ENCODE measurements around the gene CDK18.

Gene CDK18

DNA sequence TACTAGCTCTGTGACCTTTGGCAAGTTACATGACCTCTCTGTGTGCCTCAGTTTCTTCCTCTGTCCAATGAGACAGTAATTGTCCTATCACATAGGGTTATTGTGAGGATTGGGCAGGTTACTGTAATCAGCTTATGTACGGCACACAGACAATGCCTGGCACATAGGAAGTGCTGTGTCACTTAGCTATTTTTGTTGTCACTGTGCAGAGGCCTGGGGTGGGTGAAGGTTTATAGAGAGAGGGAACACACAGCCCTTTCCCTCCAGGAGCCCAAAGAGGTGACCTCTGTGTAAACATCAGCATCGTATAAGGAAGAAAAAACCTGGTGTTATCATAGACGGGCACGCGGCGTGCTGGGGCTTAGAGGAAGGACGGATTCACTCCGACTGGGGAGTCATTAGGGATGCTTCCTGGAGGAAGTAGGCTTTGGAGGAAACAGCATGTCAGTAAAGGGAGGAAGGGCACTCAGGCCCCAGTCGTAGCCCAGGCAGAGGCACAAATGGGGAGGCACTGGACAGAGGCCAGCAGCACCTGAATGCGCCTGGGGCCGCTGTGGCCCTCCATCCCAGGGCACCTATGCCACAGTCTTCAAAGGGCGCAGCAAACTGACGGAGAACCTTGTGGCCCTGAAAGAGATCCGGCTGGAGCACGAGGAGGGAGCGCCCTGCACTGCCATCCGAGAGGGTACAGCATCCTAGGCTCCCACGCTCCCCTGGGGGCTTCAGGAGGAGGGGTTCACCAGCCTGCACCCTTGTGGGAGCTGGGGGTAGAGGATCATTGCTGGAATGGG is 21.2 kb downstream of the CDK18 start:
- DNase-seq: no peak

DNA sequence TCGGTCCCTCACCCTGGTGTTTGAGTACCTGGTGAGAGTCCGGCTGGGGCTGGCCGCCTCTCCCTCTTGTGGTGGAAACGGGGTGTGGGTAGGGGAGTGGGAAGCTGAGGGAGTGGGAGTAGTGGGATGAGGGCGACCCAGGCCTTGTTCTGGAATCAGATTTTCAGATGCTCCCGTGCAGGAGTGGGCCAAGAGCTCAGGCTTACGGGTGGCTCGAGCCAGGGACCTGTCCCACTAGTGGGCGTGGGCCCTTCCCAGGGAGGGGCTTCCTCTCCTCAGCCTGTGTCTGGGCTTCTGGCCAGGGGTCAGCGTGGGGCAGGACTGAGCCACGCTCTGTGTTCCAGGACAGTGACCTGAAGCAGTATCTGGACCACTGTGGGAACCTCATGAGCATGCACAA is 22.0 kb downstream of the CDK18 start:
- no peak for DNase-seq

DNA sequence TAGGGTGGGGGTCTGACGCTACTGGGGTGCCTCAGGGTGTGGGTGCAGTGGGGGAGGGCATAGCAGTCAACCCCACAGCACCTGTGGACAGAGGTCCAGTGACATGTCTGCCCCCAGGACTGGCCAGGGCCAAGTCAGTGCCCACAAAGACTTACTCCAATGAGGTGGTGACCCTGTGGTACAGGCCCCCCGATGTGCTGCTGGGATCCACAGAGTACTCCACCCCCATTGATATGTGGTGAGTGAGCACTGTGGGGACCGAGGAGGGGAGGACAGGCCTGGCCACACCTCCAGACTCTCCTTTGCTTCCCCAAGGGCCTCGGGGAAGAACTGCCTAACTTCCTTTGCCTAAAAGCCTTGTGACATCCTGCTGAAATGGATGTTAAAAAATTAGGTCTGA is 23.5 kb downstream of the CDK18 start:
- DNase-seq: no peak

DNA sequence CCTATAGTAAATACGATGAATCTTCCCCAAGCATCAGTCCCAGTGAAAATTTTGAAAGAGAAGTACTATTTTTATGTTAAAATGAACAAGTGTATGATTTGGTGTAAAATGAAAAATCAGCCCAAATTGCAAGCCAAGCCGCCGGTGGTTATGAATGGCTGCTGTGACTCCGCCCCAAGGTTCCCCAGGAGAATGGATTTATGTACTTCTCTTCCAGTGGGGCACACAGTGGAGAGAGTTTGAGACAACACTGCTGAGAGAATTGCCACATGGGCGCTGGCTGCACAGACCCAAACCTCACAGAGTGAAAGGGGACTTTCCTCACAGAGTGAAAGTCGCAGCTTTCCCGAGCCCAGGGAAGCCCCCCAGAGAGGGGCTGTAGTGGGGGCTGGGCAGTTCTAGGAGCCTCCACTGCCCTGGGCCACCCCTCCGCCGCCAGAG is 24.0 kb downstream of the CDK18 start:
- no peak for DNase-seq

DNA sequence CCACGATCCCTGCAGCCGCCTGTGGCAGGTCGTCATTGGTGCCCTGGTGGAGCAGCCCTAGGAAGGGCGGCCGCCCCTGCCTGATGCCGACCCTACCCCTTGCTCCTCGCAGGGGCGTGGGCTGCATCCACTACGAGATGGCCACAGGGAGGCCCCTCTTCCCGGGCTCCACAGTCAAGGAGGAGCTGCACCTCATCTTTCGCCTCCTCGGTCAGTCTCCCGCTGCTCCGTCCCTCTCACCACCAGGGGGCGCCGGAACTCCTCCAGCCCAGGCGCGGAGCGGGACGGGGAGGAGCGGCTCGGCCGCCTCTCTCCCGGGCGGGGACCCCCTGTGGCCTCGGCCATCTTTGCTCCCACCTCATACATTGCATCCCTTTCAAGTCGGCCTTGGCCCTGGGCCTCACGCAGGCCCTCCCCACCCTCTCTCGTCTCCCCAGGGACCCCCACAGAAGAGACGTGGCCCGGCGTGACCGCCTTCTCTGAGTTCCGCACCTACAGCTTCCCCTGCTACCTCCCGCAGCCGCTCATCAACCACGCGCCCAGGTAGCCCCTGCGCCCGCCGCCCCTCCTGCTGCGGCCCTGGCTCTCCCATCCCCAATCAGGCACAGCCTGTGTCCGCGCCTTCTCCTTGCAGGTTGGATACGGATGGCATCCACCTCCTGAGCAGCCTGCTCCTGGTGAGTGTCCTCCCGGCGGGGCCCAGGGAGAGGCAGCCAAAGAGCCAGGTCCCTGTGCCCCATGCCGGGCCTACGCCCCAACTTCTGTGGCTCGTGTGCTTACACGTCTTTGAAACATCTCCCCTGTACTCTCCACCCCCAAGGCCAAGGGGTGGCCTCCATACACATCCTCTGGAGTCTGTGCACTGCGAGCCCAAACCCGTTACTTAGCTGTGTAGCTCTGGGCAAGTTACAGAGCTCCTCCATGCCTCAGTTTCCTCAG is 24.7 kb downstream of the CDK18 start:
- no peak for DNase-seq

DNA sequence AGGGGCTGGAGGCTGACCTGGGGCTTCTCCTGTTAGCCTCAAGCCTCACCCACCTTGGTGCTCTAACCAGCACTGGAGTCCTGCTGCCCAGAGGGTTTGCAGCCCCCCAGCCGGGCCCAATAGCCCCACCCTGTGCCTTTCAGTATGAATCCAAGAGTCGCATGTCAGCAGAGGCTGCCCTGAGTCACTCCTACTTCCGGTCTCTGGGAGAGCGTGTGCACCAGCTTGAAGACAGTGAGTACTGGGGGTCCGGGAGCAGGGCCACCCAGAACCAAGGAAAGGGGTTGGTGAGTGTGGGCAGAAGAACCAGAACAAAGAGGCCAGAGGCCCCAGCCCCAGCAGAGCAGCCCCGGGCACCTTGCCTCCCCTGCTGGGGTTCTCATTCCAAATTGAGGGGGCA is 25.6 kb downstream of the CDK18 start:
- no peak for DNase-seq

DNA sequence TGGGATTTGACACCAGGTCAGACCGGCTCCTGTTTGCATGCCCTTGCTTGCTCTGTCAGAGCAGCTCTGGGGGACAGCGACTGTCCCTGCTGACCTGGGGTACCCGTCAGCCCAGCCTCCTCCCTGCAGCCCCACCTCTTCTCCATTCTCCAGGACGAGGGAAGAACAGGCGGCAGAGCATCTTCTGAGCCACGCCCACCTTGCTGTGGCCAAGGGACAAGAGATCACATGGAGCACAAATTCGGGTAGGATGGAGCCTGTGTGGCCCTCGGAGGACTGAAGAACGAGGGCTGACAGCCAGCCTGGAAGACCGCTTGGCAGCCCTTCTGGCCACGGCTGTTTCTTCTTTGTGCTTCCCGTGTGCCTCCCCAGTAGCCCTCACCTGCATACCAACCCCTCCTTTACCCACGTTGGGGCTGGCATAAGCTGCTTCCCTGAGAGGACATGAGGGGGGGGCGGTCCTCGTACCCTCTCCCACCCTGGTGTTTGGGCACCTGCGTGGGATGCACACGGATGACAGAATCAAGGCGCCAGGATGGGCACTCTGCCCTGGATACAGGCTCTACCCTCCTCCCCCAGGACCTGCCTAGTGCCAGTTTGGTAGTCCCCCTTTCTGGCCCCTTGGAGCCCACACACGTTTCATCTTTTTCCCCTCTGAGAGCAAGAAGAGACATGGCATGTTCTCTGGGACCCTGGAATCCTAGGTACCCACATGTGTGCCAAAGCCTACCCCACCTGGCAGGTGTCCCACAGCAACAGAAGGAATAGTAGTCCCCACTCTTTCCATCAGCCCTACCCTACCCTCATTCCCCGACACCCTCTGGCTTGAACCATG is 26.9 kb downstream of the CDK18 start:
- DNase-seq: no peak

DNA sequence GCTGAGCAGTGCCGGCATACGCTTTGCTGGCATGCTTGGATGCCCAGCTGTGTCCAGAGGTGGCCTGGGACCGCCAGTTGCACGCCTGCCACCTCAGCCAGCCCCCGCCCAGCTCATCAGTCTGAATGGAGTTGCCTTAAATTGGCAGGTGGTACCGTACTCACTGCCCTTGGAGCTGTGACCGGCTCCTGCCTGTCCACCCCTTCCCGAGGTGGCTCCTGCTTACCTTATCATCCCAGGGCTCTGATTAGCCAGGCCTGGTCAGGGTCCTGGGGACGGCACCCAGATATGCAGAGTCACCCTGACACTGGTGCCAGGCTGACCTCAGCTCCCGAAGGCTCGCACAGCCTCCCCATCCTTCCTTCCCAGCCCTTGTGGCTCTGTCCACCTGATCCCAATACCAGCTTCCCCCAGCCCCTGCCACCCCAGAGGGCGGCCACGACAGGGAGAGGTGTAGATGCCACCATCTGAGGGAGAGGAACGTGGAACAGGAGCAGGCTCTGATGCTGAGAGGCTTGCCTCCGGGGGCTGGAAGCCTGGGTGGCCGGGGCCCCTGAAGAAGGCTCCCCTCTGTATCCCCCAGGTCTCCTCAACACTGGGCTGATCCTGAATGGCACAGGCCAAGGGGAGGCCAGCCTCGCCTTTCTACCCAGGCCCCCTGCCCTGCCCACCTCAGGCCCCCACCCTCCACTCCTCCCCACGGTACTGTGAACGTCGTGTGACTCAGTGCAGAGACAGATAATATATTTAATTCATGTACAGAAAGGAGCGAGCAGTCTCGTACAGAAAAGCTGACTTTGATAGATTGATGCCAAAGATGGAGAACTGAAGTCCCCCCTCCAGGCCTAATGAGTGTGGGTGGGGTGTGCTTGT is 27.8 kb downstream of the CDK18 start:
- no peak for DNase-seq

DNA sequence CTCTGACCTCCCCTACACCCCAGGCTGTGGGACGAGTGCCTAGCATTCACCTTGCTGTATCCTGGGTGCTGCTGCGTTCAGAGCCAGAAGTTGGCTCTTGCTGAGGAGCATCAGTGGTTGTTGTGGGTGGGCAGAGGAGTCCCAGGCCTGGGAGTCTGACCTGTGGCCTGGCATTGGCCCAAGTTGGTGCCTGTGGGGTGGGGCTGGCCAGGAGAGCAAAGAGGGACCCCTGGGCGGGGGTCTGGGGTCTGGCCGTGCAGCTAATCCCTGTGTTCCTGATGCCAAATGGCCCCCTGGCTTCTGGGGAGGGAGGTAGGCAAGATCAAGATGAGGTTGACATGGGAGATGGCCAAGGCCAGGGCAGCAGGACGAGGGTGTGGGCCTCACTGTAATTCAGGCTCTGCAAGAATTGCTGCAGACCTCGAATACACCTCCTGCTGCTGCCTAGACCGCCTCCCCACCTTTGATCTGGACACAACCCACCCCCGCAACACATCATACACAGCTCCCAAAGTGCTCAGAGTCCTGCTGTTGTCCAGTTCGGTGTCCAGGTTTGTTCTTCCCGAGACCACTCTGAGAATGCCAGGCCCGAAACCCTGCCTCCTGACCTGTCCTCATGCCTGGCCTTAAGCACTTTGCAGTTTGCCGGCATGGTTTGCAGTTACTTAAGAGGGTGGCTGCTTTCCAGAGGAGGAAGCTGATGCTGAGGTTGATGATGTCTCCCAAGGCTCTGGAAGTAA is 28.7 kb downstream of the CDK18 start:
- DNase-seq: no peak

DNA sequence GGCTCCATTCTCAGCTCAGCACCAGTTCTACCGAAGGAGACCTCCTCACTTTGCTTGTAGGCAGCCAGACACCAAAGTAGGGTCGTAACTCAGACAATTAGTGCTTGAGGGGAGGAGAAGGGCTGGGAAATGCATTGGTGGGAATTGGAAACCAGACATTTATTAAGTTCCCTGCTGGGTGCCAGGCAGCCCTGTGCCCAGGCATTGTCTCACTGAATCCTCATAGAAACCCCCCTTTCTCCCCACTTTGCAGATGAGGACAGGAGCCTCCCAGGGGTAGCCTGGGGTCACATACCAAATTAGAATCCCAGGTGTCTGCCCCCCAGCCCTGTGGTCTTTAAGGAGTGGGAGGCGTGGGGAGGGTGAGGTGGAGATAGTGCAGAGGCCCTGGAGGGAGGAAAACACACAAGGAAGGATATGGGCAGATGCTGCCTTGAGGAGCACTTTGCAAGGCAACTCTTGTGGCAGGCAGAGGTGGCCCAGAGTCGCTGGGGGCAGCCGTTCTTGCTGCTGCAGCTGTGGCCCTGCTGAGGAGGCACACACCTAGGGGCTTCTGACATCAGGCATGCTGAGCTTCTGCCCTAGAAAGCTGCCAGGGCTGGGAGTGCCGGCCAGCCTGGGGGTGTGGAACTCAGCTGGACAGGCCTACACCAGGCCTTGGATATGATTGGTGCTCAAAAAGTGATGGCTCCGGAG is 29.4 kb downstream of the CDK18 start:
- peak; percentile 57 for DNase-seq

DNA sequence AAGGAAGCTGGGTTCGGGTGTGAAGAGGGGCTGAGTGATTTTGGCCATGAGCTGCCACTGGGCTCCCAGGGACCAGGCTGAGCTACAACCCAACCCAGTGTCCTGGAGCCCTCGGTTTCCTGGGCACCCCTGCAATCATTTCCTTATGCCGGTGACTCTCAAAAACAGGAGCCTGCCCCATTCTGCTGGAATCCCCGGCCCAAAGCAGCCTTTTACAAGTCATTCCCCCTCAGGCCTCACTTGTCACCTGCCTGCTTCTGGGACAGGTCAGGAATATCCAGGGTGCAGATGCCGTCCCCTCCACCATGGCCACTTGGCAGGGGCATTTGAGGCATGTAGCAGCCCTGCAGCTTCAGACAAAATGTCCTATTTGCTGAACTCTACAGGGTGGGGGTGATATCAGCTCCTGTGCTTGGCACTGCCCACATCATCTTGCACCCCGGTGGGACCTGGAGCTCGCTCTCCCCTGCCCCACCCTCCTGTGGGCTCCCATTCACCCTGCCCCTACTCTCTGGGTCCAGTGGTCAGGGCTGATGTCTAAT is 30.0 kb downstream of the CDK18 start:
- DNase-seq: no peak

DNA sequence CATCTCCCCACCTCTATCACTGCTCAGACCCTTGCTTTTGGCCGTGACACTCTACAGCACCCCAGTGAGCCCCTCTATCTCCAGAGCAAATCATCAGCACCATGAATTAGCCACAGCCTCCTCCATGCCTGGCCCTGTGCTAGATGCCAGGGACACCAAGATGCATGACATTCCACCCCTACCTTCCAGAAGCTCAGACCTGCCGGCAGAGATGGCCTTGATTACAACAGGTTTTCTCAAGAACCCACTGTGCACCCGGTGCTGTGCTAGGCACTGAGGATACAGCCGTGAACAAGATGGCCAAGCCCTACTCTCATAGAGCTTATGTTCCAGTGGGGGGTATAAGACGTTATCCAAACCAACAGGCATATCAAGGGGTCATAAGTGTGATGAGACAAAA is 30.6 kb downstream of the CDK18 start:
- DNase-seq: no peak

DNA sequence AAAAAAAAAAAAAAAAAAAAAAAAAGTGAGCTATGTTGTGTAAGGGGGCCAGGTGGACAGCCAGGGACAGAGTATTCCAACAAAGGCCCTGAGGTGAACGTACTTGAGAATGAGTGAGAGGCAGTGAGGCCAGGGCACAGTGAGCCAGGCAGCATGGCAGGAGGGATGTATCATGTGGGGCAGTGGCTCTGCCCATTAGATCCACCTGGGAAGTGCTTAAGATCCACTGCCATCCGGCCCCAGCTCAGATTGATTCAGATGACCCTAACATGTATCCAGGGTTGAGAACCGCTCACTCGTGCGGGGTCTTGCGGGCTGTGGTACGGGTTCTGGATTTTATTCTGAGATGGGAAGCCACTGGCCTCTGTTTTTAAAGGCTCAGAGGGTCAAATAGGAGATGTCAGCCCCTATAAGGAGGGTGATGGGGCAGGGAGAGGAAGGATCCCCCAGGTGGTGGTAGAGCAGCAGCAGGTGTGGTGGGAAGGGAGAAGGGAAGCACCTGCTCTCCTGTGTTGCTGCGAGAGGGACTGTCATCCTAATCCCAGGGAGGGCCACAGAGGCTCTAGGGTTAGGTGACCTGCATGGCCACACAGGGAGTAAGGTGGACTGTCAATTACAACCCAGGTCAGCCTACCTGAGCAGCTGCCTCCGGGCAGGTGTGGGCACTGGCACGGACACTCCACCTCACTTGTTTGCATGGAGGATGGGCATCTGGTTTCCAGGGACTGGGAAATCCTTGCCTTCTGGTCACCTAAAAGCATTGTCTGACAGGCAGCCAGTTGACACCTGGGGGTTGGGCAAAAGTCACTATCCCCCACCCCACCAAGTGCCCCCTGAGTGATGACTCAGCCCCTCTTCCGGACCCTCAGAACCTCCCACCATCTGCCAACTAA is 31.6 kb downstream of the CDK18 start:
- DNase-seq: no peak

DNA sequence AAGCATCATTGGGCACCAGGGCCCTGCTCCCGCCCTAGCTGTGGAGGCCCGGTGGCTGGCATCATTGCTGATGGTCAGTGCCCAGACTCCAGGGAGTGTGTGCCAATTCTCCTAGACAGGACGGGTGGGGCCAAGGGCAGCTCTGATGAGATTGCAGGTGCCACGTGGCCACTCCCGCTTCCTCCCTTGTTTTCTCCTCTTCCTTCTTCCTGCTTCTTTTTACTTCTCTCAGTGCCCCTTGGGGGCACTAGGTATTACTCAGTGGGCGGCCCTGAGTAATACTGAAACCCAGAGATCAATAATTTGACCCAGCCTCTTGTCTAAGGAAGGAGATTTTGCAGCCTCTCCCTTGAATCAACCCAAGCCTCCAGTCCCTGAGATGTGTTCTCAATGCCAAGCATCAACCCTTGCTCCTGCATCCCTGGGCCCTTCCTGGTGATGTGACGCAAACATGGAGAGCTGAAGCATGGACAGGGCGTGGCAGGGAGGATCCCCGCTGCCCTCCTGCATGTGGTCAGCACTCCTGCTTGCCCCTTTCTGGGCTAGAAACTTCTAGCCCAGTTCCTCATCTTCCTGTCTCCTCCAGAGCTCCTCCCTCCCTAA is 32.4 kb downstream of the CDK18 start:
- no peak for DNase-seq

DNA sequence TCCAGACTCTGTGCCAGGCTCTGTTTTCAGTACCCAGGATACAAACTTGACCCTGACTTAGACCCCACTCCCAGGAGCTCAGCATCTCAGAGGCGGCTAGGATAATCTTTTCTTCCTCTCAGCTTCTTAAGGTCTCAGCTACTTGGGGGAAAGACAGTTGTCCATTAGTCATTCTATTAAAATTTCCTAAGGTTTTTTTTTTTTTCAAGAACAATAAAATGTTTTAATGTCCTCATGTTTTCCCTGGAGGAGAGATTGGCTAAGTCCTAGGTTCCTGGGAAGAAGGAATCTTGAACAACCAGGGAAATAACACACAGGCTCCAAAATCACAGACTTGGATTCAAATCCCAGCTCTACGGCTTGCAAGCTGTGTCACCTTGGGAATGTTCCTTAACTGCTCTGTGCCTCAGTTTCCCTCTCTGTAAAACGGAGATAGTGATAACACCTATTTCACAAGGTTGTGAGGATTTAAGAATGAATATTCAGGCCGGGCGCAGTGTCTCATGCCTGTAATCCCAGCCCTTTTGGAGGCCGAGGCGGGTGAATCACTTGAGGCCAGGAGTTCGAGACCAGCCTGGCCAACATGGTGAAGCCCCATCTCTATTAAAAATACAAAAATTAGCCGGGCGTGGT is 33.0 kb downstream of the CDK18 start:
- DNase-seq: no peak

DNA sequence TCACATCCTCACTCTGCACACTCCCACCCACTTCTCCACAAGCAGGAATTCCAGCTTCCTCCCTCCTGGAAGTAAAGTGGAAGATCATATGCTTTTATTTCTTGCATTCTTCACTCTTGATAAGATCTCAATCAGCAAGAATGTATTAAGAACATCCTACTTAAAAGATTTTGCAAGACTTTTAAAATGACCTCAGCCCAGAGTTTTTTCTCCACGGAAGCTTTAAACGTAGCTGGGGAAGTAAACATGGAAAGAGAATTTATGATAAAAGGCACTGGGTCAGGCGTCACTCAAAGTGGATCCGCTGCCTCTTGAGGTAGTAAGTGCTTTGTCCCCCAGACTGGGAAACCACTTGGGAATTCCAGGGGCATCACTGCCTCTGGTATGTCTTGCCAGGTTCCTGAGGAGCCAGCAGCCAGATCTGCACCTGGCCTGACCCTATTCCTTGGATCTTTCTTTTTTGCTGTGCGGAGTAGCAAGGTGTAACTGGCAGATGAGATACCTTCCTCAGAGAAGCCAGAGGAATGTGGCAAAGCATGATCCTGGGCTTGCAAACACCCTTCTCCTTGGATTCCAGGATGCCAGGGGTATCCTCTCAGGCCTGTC is 33.9 kb downstream of the CDK18 start:
- DNase-seq: peak; percentile 9

DNA sequence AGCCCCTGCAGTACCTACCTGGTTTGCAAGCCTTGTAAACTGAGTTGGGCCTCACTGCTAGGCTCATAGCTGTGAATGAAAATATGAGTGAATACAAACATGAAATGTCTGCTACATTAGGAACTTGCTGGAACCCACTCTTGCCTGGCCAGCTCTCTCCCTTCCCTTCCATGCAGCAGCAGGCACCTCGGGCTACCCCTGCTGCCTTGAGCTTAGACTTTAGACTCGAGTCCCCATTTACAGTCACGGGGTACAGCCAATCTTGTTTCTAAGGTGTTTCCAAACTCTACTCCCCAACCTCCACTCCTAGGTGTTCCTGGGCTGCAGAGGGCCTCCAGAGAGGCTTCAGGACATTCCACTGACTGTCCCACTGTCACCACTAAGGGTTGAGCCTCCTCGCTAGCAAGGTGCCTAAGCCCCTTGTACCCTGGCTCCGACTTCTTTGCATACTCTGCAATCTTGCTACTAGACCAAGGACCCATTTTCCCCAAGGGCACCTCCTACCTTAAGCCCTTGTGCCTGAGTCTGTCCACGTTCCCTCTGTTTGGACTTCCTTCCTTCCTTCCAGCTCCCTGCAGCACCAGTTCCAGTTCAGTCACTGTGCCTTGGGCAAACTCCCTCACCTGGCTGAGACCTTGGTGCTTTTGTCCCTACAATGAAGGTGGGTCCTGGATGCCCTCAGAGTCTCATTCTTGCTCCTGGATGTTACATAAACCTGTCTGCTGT is 36.9 kb downstream of the CDK18 start:
- DNase-seq: no peak

Measured in NCI-H2227 treated with DMSO at 0.1 percent for 48 hours (cell line).